Vagina (tissue), 2 donors: ENCODE data around the gene ICAM5.

Experiments
- CTCF ChIP-seq, 3 experiments: fragments of 450-650 bp in 2 of 3; fragments of 200-600 bp in 1 of 3; sonication (generic) in 1 of 3; IDR thresholded peaks; one replicate each; pipeline ENCODE4 v1.5.1; 2017 to 2019; ENCODE audit warnings: antibody characterized with exemption in 3 of 3, mild to moderate bottlenecking in 2 of 3, moderate library complexity in 2 of 3
- POLR2A ChIP-seq, 2 donors: fragments of 450-650 bp; IDR thresholded peaks; one replicate each; pipeline ENCODE4 v1.6.1; 2017; ENCODE audit warnings: antibody characterized with exemption in 2 of 2, mild to moderate bottlenecking in 2 of 2, moderate library complexity in 2 of 2
- POLR2AphosphoS5 ChIP-seq, 2 donors: sonication (generic); formaldehyde crosslinking; IDR thresholded peaks; one replicate each; pipeline ENCODE4 v1.9.0; 2017; ENCODE audit warnings: antibody characterized with exemption in 2 of 2, mild to moderate bottlenecking in 2 of 2, low read depth in 1 of 2; ENCODE audit not compliant: insufficient read depth in 1 of 2

- TF ChIP-seq CTCF (IDR thresholded peaks at IDR 0.05) (no peak), POLR2A (IDR thresholded peaks at IDR 0.05) (no peak), POLR2AphosphoS5 (IDR thresholded peaks at IDR 0.05; ENCODE audit: insufficient read depth in 1 of 2, low read depth in 1 of 2) (no peak)
Measured at GRCh38 chr19:10246511-10246910, 43.2 kb upstream of the ICAM5 start.
